Measurements from ENCODE around the gene COPZ1.
"Not testable (repeated sequence)": the region's sequence is repeated elsewhere in the genome, so short reads cannot be mapped to it uniquely, and the experiment has no call there.

DNA sequence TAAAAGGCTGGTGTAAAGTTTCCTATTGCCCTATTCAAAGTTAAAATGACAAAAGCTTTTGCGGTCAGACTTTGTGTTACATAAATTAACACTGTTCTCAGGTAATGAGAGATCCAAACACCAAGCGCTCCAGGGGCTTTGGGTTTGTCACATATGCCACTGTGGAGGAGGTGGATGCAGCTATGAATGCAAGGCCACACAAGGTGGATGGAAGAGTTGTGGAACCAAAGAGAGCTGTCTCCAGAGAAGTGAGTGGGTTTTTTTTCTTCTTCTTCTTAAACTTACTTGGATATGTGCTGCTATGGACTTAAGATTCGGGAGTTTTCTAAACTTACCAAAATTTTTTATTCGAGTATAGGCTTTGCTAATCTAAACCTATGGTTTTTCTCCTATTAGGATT, 43.2 kb upstream of the COPZ1 start:
- TF ChIP-seq, protein P1, sequence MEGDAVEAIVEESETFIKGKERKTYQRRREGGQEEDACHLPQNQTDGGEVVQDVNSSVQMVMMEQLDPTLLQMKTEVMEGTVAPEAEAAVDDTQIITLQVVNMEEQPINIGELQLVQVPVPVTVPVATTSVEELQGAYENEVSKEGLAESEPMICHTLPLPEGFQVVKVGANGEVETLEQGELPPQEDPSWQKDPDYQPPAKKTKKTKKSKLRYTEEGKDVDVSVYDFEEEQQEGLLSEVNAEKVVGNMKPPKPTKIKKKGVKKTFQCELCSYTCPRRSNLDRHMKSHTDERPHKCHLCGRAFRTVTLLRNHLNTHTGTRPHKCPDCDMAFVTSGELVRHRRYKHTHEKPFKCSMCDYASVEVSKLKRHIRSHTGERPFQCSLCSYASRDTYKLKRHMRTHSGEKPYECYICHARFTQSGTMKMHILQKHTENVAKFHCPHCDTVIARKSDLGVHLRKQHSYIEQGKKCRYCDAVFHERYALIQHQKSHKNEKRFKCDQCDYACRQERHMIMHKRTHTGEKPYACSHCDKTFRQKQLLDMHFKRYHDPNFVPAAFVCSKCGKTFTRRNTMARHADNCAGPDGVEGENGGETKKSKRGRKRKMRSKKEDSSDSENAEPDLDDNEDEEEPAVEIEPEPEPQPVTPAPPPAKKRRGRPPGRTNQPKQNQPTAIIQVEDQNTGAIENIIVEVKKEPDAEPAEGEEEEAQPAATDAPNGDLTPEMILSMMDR (conservative IDR thresholded peaks at IDR 0.05 in 1 of 2, IDR thresholded peaks at IDR 0.05 in 1 of 2; ENCODE audit: low read depth in 1 of 2, low read length in 2 of 2): not testable (repeated sequence)
- not testable (repeated sequence) for TF ChIP-seq EZH2 (IDR thresholded peaks at IDR 0.05; ENCODE audit: low read length, missing control alignments)
